BJ (cell line): ENCODE results near the gene NXF1. TPM values are rescaled to one million over a fixed set of nuclear protein-coding genes. Genes with fewer than 3 reads are reported as not detected.

Experiments used
- CTCF ChIA-PET: fragments of 350-600 bp; formaldehyde crosslinking; extraction: SDS; loops from one replicate; lab custom pipeline; 2021; ENCODE audit warnings: antibody characterized with exemption, inconsistent platforms; lab: Yijun Ruan, JAX
- POLR2A ChIA-PET: fragments of 300-600 bp; sonication (Branson Sonifier 250); formaldehyde crosslinking; extraction: SDS; loops from one replicate; lab custom pipeline; 2021; ENCODE audit warnings: antibody characterized with exemption; lab: Charles Lee
- DNase-seq: peaks from one replicate; pipeline ENCODE4 v3.0.0-alpha.2; 2011; ENCODE audit warnings: low read depth
- H3K27me3 ChIP-seq: 2 replicates; pipeline ENCODE4 v1.6.0; 2011; ENCODE audit warnings: low read length; ENCODE audit not compliant: control insufficient read depth, insufficient read depth
- H3K36me3 ChIP-seq: 2 replicates; pipeline ENCODE4 v1.5.1; 2011; ENCODE audit warnings: low read length; ENCODE audit not compliant: control insufficient read depth, insufficient read depth
- H3K4me3 ChIP-seq: 2 replicates; pipeline ENCODE4 v1.5.1; 2011; ENCODE audit warnings: low read depth, mild to moderate bottlenecking, control low read depth, low read length
- polyA plus RNA-seq: library from polyadenylated mRNA; depleted of rRNA; stranded (reverse); fragments of >200 nt; gene quantifications from 2 replicates; pipeline ENCODE4 v1.2.3, GENCODE V29; 2011
- TF ChIP-seq, protein P1 (sequence below): IDR thresholded peaks from 2 replicates; pipeline ENCODE4 v1.5.1; 2011; ENCODE audit warnings: low read depth, mild to moderate bottlenecking, control low read depth, inconsistent platforms, low read length, moderate library complexity; ENCODE audit not compliant: insufficient read depth

Gene NXF1
- polyA plus RNA-seq, 1 experiment, result 51.0 TPM

GRCh38 chr11:62811659-62812058 lies 6.4 kb upstream of the NXF1 start:
- ChIA-PET CTCF (interaction anchor here (0.6 to 1.8 kb wide), 4 partner anchors 12 to 156 kb away, joined by 3 to 4 read pairs (median 3); partner anchors contain the start of gene SLC3A2), POLR2A (interaction anchor here (0.6 kb wide), 1 partner anchor 30 kb away, joined by 10 read pairs; no protein-coding TSS in a partner anchor)
- no peak for DNase-seq
- Histone ChIP-seq H3K4me3 (no peak overlapping the region), H3K36me3 (peaks cover 2% of the 10 kb centered on the region), H3K27me3 (no peaks in the 10 kb centered on the region)
- TF ChIP-seq, protein P1, sequence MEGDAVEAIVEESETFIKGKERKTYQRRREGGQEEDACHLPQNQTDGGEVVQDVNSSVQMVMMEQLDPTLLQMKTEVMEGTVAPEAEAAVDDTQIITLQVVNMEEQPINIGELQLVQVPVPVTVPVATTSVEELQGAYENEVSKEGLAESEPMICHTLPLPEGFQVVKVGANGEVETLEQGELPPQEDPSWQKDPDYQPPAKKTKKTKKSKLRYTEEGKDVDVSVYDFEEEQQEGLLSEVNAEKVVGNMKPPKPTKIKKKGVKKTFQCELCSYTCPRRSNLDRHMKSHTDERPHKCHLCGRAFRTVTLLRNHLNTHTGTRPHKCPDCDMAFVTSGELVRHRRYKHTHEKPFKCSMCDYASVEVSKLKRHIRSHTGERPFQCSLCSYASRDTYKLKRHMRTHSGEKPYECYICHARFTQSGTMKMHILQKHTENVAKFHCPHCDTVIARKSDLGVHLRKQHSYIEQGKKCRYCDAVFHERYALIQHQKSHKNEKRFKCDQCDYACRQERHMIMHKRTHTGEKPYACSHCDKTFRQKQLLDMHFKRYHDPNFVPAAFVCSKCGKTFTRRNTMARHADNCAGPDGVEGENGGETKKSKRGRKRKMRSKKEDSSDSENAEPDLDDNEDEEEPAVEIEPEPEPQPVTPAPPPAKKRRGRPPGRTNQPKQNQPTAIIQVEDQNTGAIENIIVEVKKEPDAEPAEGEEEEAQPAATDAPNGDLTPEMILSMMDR, result no peak

GRCh38 chr11:62810748-62811147 lies 5.5 kb upstream of the NXF1 start:
- TF ChIP-seq, protein P1, result no peak
- Histone ChIP-seq H3K4me3 (no peak overlapping the region), H3K36me3 (peaks cover 2% of the 10 kb centered on the region), H3K27me3 (no peaks in the 10 kb centered on the region)
- CTCF ChIA-PET, result interaction anchor here (0.6 to 1.8 kb wide), 2 partner anchors 13 to 27 kb away, joined by 3 read pairs; no protein-coding TSS in a partner anchor
- POLR2A ChIA-PET, result no interaction called here
- no peak for DNase-seq

DNA sequence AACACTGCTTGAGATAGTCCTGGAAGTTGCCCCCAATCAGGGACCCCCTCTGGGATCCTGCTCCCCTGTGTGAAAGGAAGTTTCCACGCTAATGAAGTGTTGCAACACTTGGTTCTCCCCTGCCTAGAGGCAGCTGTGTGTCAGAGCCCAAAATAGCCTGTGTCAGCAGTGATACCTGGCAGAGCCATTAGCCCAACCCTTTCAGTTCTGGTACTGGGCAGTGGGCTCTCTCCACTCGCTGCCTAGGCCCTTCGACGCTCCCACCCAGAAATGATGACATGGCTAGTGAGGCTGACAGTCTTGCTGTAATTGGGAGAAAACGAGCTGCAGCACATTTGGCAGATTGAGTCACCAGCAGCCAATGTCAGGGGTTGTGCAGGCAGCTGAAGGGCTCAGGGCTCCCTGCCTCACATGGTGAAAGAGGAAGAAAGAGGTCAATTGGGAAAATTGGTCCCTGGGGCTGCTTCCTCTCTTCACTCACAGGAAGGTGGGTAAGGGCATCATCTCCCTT lies 1.4 kb upstream of the NXF1 start:
- peaks cover 12% of the 10 kb centered on the region for H3K36me3 ChIP-seq
- no peak overlapping the region for H3K4me3 ChIP-seq
- CTCF ChIA-PET, result interaction anchor here (0.5 to 3.4 kb wide), 6 partner anchors 10 to 75 kb away, joined by 3 to 16 read pairs (median 4); partner anchors contain the start of gene TMEM179B
- H3K27me3 ChIP-seq, result no peaks in the 10 kb centered on the region
- POLR2A ChIA-PET, result interaction anchor here (0.9 kb wide), 1 partner anchor 35 kb away, joined by 3 read pairs; no protein-coding TSS in a partner anchor
- TF ChIP-seq, protein P1, result no peak
- DNase-seq, result no peak

GRCh38 chr11:62805961-62806441 lies 761 bp upstream of the NXF1 start:
- CTCF ChIA-PET, result interaction anchor here (0.5 to 3.4 kb wide), 7 partner anchors 10 to 76 kb away, joined by 3 to 16 read pairs (median 3); partner anchors contain the start of gene TMEM179B
- TF ChIP-seq, protein P1, result no peak

GRCh38 chr11:62804310-62805075 lies 747 bp downstream of the NXF1 start:
- TF ChIP-seq, protein P1, result no peak
- H3K27me3 ChIP-seq, result no peaks in the 10 kb centered on the region
- H3K4me3 ChIP-seq, result peak overlapping the region; percentile 77
- CTCF ChIA-PET, result interaction anchor here (1.4 kb wide), 1 partner anchor 18 kb away, joined by 6 read pairs; no protein-coding TSS in a partner anchor
- no peak for DNase-seq
- POLR2A ChIA-PET, result interaction anchor here (0.6 kb wide), 2 partner anchors 27 to 47 kb away, joined by 3 read pairs; partner anchors contain the start of gene STX5
- H3K36me3 ChIP-seq, result peaks cover 29% of the 10 kb centered on the region

More at GRCh38 chr11:62805961-62806441, 761 bp upstream of the NXF1 start:
- Histone ChIP-seq H3K27me3 (no peaks in the 10 kb centered on the region), H3K36me3 (peaks cover 19% of the 10 kb centered on the region), H3K4me3 (peak overlapping the region; percentile 77)
- POLR2A ChIA-PET, result interaction anchor here (0.6 kb wide), 1 partner anchor 14 kb away, joined by 3 read pairs; no protein-coding TSS in a partner anchor
- DNase-seq, result no peak
